22Rv1 (cell line): Measurements from ENCODE around the gene ATXN1.

Experiments
- H3K27ac ChIP-seq: fragments of 450-650 bp; 2 replicates; pipeline ENCODE4 v1.5.1; 2017
- CTCF ChIP-seq: fragments of 450-650 bp; IDR thresholded peaks from 2 replicates; pipeline ENCODE4 v1.5.1; 2017; ENCODE audit warnings: mild to moderate bottlenecking
- ZFX ChIP-seq: fragments of 450-650 bp; IDR thresholded peaks from 2 replicates; pipeline ENCODE4 v1.6.1; 2017; ENCODE audit warnings: antibody characterized with exemption, borderline replicate concordance

ATXN1 gene

GRCh38 chr6:16684195-16684689 is 77.0 kb downstream of the ATXN1 start:
- TF ChIP-seq ZFX (no peak), CTCF (no peak)
- H3K27ac ChIP-seq, result no peak overlapping the region

- no peak for TF ChIP-seq CTCF
- no peak for TF ChIP-seq ZFX
- no peak overlapping the region for H3K27ac ChIP-seq
These were observed 77.5 kb downstream of the ATXN1 start for GRCh38 chr6:16683641-16684194.

GRCh38 chr6:16681260-16681873 is 79.9 kb downstream of the ATXN1 start:
- TF ChIP-seq CTCF (no peak), ZFX (no peak)
- no peak overlapping the region for H3K27ac ChIP-seq

GRCh38 chr6:16679050-16679449 is 82.2 kb downstream of the ATXN1 start:
- no peak for TF ChIP-seq ZFX
- no peak for TF ChIP-seq CTCF
- H3K27ac ChIP-seq, result no peak overlapping the region

- no peak overlapping the region for H3K27ac ChIP-seq
- no peak for TF ChIP-seq ZFX
- TF ChIP-seq CTCF, result no peak
These were observed 83.8 kb downstream of the ATXN1 start for GRCh38 chr6:16677458-16677857.

GRCh38 chr6:16676978-16677377 is 84.3 kb downstream of the ATXN1 start:
- TF ChIP-seq ZFX (no peak), CTCF (no peak)
- no peak overlapping the region for H3K27ac ChIP-seq

- H3K27ac ChIP-seq, result no peak overlapping the region
- TF ChIP-seq CTCF (no peak), ZFX (no peak)
These were observed 84.9 kb downstream of the ATXN1 start for GRCh38 chr6:16676376-16676775.
